ENCODE measurements around the gene ERRFI1. TPM values are rescaled to one million over a fixed set of nuclear protein-coding genes. Genes with fewer than 3 reads are reported as not detected.
"Not testable (repeated sequence)": the region's sequence is repeated elsewhere in the genome, so short reads cannot be mapped to it uniquely, and the experiment has no call there.

Gene ERRFI1
- total RNA-seq, 2 donors from 2014 or later, result 33.0 to 34.5 TPM

GRCh38 chr1:8059161-8059622 is 33.1 kb upstream of the ERRFI1 start:
- H3K36me3 ChIP-seq, result no peaks in the 10 kb centered on the region
- no peaks in the 10 kb centered on the region for H3K27me3 ChIP-seq
- H3K27ac ChIP-seq, result no peak overlapping the region
- no peak overlapping the region for H3K4me3 ChIP-seq
- TF ChIP-seq CTCF (IDR thresholded peaks at IDR 0.05), result no peak
- H3K4me1 ChIP-seq, result peaks cover 0 to 8% of the 10 kb centered on the region in 2 donors
- DNase-seq (ENCODE audit: low spot score), result no peak
- H3K9me3 ChIP-seq, result no peaks in the 10 kb centered on the region

GRCh38 chr1:8057779-8058178 is 31.7 kb upstream of the ERRFI1 start:
- not testable (repeated sequence) for H3K27me3 ChIP-seq; H3K4me1 ChIP-seq; H3K4me3 ChIP-seq; H3K27ac ChIP-seq; H3K36me3 ChIP-seq; DNase-seq (ENCODE audit: low spot score); H3K9me3 ChIP-seq

GRCh38 chr1:8055973-8056372 is 29.9 kb upstream of the ERRFI1 start:
- no peak overlapping the region for H3K4me3 ChIP-seq
- H3K27ac ChIP-seq, result no peak overlapping the region
- no peaks in the 10 kb centered on the region for H3K27me3 ChIP-seq
- no peaks in the 10 kb centered on the region for H3K36me3 ChIP-seq
- DNase-seq (ENCODE audit: low spot score), result no peak
- no peak for TF ChIP-seq CTCF (IDR thresholded peaks at IDR 0.05)
- H3K4me1 ChIP-seq, result no peaks in the 10 kb centered on the region
- no peaks in the 10 kb centered on the region for H3K9me3 ChIP-seq

GRCh38 chr1:8053878-8054567 is 27.9 kb upstream of the ERRFI1 start:
- H3K27me3 ChIP-seq, result no peaks in the 10 kb centered on the region
- TF ChIP-seq CTCF (IDR thresholded peaks at IDR 0.05), result no peak
- H3K27ac ChIP-seq, result no peak overlapping the region
- no peaks in the 10 kb centered on the region for H3K4me1 ChIP-seq
- no peaks in the 10 kb centered on the region for H3K36me3 ChIP-seq
- no peak overlapping the region for H3K4me3 ChIP-seq
- no peak for DNase-seq (ENCODE audit: low spot score)
- no peaks in the 10 kb centered on the region for H3K9me3 ChIP-seq

GRCh38 chr1:8051650-8052049 is 25.5 kb upstream of the ERRFI1 start:
- no peaks in the 10 kb centered on the region for H3K9me3 ChIP-seq
- H3K27me3 ChIP-seq, result no peaks in the 10 kb centered on the region
- H3K4me1 ChIP-seq, result peaks cover 0 to 2% of the 10 kb centered on the region in 2 donors
- no peaks in the 10 kb centered on the region for H3K36me3 ChIP-seq
- no peak overlapping the region for H3K27ac ChIP-seq
- no peak overlapping the region for H3K4me3 ChIP-seq
- DNase-seq (ENCODE audit: low spot score), result no peak
- no peak for TF ChIP-seq CTCF (IDR thresholded peaks at IDR 0.05)

- not testable (repeated sequence) for H3K4me1 ChIP-seq; DNase-seq (ENCODE audit: low spot score); H3K27ac ChIP-seq; H3K27me3 ChIP-seq; H3K4me3 ChIP-seq; H3K9me3 ChIP-seq; H3K36me3 ChIP-seq
These were observed 23.1 kb upstream of the ERRFI1 start for GRCh38 chr1:8049229-8049628.
